HG03280 (cell line): ENCODE results near the gene ATXN7.

ENCODE experiments used
- ATAC-seq: cut with Tn5 transposase; IDR thresholded peaks from one replicate; pipeline ENCODE4 v1.9.1; 2021; ENCODE audit warnings: mild to moderate bottlenecking, moderate library complexity; ENCODE audit not compliant: unreplicated experiment

Gene ATXN7

GRCh38 chr3:64009528-64009927 is 145.9 kb downstream of the ATXN7 start:
- ATAC-seq: no peak

- ATAC-seq: no peak
These were observed 146.5 kb downstream of the ATXN7 start for GRCh38 chr3:64010199-64010598.

GRCh38 chr3:64011685-64012084 is 148.0 kb downstream of the ATXN7 start:
- ATAC-seq: no peak

- ATAC-seq: no peak
These were observed 153.4 kb downstream of the ATXN7 start for GRCh38 chr3:64016941-64017620.

DNA sequence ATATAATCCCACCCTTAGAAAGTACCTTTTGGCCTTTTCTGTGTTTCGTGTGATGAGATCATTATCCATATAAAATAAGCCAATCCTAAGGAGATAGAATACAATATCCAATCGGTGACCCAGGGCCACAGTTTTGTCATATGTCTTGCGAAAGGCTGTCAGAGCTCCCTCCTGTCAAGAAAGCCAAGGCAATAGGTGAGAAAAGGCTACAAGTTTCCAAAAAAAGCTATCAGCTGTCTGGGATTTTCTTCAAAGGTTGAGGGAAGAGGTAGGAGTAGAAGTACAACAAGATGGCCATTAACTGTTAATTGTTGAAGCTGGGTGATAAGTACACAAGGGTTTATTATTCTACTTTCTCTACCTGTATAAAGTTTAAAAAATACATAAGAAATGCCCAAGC is 155.6 kb downstream of the ATXN7 start:
- no peak for ATAC-seq

- ATAC-seq: no peak
These were observed 156.2 kb downstream of the ATXN7 start for GRCh38 chr3:64019879-64020278.

DNA sequence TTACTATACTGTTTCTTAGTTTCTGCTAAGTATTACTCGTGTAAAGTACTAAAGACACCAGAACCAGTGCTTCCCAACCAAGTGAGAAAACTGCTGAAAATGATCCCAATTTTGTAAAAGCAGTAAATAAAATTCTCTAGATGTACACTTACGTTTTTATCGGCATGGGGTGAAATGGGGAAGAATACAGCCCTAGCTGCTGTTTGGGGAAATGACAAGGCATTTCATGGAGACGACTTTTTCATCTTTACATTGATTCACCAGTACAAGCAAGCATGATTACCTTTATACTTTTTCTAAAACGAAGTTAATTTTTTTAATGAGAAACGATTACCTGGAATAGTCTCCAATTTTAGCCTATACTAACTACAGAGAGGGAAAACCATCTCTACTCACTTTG is 158.3 kb downstream of the ATXN7 start:
- no peak for ATAC-seq

- ATAC-seq: no peak
These were observed 159.0 kb downstream of the ATXN7 start for GRCh38 chr3:64022451-64023186.

DNA sequence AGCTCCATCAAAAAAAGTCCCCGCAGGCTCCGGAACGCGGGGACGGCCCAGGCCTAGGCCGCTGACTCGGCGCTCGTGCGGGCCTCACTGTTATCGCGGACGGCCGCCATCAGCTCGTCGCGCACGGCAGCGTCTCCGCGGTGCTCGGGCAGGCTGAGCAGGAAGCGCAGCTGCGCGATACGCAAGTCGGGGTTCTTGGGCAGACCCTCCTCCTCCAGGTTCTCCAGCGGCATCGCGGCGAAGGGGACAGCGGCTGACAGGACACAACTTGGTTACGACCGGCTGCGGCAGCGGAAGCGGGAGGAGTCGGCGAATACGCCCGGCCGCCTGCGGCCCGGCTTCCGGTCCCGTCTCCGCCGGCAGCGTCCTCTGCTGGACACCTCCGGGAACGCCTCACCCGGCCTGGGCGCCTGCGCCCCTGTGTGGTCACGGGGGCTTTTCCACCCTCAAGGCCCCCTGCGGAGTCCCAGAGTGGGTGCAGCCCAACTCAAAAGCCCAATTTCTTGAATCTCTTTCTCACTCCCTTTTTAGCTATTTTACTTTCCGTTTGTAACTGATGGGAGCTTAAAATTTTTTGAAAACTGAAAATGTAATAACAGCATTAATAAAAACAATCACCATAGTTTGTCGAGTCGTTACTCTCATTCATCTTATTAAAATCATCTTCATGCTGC is 159.7 kb downstream of the ATXN7 start, which contains the start of gene PSMD6:
PSMD6 (minus strand) TSS at position 308 of the 674 bp plus-strand sequence; CDS start at position 233, 75 bp downstream.
- peak; percentile 98 for ATAC-seq

DNA sequence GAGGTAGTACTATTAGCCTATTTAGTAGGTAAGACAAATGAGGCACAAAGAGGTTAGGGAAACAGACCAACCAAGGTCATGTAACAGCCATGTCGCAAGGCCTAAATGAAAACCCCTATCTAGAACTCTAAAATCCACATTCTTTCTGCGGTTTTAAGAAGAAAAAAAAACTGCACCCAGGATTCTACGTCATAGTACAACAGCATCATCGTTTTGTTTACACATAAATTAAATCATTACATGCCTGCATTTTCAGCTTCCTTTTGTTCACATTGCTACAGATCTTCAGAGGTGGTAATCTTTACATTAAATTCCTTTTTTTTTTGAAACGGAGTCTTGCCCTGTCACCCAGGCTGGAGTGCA is 160.2 kb downstream of the ATXN7 start:
- ATAC-seq: peak; percentile 6

DNA sequence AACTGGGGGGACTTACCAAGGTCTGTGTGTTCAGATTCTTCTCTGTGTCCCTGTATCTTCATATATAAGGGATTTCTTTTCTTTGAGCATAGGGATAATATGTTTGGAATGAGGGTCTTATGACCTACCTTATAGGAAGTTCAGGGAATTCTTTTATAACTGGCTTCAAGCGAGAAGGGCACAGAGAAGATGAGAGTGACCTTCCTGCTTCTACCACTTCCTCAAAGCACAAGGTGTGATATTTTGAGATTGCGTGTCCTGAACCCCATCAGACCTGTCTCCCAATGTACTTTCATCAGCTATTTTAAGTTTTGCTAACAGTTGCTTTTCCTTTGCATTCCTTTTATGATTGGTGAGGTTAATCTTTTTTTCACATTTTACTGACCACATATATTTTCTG is 162.7 kb downstream of the ATXN7 start:
- ATAC-seq: no peak

DNA sequence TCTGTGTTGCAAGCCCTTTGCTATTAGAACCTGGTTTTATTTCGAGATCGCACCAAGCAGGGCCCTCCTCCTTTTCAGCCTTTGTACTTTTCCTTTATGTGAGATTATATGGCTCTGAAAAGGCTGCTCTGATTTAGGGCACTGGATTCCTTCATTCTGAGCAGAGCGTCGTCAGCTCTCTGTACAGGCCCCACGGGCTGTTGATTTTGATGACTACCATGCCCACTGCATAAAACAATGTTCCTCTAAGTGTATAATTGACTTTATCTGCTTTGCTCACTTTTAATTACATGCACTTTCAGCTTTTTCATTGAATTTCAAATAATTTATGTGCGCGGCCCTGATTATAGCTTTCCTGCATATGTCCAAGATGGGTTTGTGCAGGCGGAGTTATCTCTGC is 164.0 kb downstream of the ATXN7 start:
- ATAC-seq: no peak

- ATAC-seq: no peak
These were observed 165.1 kb downstream of the ATXN7 start for GRCh38 chr3:64028754-64029153.

DNA sequence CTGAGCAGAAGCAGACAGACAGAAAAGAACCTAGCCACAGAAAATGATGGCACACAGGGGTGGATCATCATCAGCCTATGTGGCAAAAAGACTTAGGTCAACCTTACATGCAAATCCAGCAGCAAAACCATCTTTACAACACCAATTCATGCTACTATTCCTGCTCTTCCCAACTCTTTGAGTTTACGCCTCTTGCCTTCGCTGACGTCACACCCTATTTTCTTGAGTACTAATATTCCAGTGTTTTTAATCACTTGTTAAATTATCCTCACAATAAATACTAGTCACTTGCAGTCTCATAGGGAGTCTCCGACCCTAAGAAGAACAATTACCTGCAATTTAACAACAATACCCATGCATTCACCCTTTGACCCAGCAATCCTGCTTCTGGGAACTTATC is 165.6 kb downstream of the ATXN7 start:
- ATAC-seq: no peak

- peak; percentile 92 for ATAC-seq
These were observed 167.1 kb downstream of the ATXN7 start for GRCh38 chr3:64030741-64031140.

GRCh38 chr3:64031540-64032508 is 168.2 kb downstream of the ATXN7 start:
- no peak for ATAC-seq

DNA sequence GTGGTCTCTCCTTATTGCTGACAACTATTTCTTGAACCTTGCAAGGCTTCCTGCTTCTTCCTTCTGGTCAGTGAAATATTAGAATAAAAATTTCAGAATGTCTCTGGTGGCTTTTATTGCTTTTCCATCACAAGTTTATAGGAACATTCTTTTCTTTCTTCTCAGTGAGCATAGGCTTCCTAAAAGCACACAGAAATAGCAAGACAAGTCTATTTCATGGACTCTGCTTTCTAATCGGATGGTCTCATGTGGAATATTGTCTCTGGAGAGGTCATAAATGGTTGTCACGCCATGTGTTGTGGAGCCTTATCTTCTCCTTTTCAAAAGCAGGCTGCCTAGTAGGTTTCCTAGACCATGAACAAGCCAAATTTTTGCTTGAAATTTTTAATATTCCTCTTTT is 169.4 kb downstream of the ATXN7 start:
- no peak for ATAC-seq

- no peak for ATAC-seq
These were observed 173.4 kb downstream of the ATXN7 start for GRCh38 chr3:64037084-64037483.

DNA sequence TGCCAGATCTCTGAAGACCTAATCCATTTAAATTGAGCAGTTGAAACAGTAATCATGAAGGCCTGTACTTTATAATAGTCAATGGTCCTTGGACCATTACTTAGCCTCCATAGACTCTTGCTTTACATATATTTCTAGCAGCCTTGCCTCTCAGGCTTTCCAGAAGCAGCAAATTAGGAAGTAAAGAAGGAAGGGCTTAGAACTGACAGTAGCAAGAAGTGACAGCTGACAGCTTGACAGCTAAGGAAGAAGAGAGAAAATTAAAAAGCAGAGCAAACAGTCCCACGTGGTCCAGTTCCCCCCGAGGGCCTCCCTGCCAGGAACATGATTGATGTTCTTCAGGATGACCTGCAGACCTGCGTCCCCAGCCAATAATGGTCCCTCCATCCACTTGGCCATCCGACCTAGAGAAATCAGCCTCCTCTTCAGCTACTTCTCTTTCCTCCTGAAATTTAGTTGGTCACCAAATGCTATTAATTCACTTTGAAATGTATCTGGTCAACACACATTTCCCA is 174.6 kb downstream of the ATXN7 start:
- ATAC-seq: no peak

GRCh38 chr3:64039332-64039731 is 175.7 kb downstream of the ATXN7 start:
- ATAC-seq: no peak
